SHP77 treated with DMSO at 0.1 percent for 48 hours (cell line): ENCODE results near the gene COG1.

Source experiments
- DNase-seq: peaks from one replicate; lab custom pipeline; 2025; lab: John Stamatoyannopoulos, UW

COG1 gene

GRCh38 chr17:73230088-73230487 lies 37.2 kb downstream of the COG1 start:
- DNase-seq: no peak

- DNase-seq: no peak
Measured at GRCh38 chr17:73231395-73231794, 38.5 kb downstream of the COG1 start.

DNA sequence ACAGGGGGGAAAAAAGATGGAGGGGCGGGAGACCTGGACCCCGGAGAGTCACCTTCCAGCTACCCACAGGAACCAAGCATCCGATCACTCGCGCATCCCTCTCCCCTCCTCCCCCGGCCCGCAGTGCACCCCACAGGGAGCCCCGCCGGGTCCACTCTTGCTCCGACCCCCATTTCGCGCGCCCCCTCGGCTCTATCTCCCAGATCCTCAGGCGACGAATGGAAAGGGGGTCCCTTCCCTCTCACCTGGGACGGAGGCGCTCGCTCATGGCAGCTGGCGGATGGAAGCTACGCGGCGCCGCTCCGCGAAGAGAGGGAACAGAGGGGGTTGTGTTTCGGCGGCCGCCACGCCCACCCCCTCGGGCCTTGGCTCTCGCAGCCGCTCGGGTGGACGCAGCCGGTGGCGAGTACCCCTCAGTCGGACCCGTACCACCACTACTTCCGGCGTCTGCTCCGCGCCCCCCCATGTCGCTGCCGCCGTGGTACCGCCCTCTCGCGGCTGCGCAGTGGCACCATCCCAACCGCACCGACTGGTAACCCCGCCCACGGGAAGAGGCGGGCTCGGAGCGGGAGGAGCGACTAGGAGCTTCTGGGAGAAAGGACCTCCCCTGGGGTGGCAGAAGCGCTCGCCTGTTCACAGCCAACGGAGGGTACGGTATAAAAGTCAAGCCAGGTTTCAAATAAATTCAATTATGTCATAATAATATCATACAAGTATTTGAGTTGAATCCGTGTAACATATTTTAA lies 39.2 kb downstream of the COG1 start:
- DNase-seq: peak; percentile 95

GRCh38 chr17:73232587-73233373 lies 39.9 kb downstream of the COG1 start:
- no peak for DNase-seq

DNA sequence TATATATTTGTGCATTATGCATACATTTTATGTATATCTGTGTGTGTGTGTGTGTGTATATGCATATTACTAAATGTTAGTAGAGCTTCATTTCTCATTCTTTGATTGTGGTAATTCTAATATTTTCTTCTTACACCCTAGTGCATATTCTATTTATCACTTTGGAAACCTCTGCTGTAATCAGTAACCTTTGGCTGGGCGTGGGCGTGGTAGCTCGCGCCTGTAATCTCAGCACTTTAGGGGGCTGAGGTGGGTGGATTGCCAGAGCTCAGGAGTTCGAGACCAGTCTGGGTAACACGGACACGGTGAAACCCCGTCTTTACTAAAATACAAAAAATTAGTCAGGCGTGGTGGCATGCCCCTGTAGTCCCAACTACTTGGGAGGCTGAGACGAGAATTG lies 41.9 kb downstream of the COG1 start:
- DNase-seq: no peak

DNA sequence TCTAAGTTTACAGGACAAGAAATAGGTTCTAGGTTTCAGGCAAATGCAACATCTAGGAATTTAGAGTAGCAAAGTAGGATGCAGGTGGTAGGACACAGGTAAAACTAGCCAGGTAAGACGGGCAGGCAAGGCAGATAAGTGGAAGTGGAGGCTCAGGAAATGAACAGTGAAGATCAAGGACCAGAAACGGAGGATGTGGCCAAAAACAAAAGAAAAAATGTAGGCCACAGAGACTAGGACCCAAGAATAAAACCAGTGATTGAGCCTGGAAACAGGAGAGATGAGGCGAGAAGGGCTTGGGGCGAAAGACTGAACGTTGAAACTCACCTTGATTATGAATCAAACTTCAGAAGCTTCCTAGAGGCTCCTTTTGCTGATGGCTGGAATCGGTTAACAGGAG lies 44.9 kb downstream of the COG1 start:
- no peak for DNase-seq

- DNase-seq: no peak
Measured at GRCh38 chr17:73240561-73240960, 47.7 kb downstream of the COG1 start.

- no peak for DNase-seq
Measured at GRCh38 chr17:73247726-73248125, 54.9 kb downstream of the COG1 start.

- no peak for DNase-seq
Measured at GRCh38 chr17:73248532-73248931, 55.7 kb downstream of the COG1 start.

DNA sequence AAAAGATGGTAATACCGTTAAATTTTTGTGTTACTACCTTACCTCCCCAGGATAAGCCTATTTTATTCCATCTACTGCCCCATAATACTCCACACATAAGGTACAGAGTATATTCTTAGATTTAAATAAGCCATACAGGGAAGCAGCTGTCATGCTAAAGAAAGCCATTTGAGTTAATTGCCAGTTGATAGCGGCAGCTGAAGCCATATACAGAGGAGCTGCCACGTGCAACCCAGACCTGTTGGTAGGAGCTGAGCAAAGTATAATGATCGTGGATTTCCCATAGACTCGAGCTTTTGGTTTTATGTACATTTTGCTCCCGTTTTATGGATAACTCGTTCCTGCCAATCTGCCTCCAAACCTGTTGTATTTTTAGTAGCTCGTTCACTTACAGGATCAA lies 56.8 kb downstream of the COG1 start:
- no peak for DNase-seq

- DNase-seq: no peak
Measured at GRCh38 chr17:73250851-73251640, 58.2 kb downstream of the COG1 start.

DNA sequence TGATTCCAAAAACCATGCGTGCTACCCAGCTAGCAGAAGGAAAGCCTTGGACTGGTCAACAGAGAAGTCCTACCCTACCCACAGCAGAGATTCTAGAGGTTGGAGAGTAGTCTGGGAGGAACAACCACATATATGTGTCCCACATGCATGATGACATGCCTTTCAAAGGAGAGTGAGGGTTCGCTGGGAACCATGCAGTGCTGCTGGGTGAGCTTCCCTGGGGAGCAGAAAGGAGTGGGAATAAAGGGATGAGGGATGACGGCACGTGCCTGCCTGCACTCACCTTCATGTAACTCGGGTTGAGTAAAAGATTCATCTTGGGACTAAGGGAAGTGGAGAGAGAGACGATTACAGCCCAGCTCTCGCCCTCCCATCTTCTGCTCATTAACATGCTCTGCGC lies 59.0 kb downstream of the COG1 start:
- DNase-seq: no peak

DNA sequence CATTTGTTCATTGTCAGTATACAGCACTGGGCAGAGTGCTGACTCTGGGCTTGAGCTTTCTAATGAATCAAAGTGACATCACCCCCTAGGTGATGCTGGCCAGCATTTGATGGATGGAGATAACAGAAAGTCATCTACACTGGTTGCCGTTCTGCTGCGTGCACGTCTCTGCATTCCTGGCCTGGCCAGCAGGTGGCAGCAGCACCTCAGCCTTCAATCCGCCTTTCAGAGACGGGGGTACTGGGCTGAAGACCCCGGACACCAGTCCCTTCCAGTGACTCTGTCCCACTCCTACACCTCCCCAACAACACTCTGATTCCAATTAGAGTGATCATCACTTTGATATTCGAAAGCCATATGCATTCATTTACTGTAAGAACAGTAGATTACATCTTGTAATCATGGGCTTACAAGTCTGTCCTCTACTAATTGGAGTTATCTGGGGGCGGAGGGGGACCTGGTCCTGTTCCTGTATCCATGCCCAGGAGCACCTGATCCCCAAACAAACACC lies 62.9 kb downstream of the COG1 start:
- DNase-seq: peak; percentile 50

GRCh38 chr17:73256220-73256619 lies 63.4 kb downstream of the COG1 start:
- DNase-seq: no peak

DNA sequence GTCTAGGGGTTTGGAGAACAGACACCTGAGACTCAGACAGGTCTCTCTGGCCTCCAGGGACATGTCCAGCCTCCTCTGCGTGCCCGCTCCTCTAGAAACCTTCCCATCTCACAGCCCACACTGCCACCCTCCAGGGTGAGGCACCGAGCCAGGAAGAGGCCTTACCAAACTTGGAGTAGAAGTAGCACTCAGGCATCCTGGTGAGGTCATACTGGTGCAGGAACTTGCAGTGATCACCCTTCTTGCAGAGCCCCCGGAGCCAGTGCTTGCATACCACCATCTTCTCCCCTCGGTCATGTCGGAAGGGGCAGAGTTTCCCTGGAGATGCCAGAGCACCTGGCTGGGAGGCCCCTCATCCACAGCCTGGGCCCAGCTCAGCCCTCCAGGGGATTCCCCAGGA lies 64.7 kb downstream of the COG1 start:
- DNase-seq: no peak
